Endothelial cell of umbilical vein (primary cell): ENCODE results near the gene TPM1.

ENCODE experiments used
- EZH2 ChIP-seq: IDR thresholded peaks from 2 replicates; pipeline ENCODE4 v1.6.1; 2012; ENCODE audit warnings: borderline replicate concordance, low read depth, mild to moderate bottlenecking, moderate library complexity, low read length, inconsistent platforms; ENCODE audit not compliant: severe bottlenecking
- JUN ChIP-seq: IDR thresholded peaks from 2 replicates; pipeline ENCODE4 v1.6.1; 2011; ENCODE audit warnings: borderline replicate concordance, low read depth; ENCODE audit not compliant: insufficient read length, insufficient read depth
- MYC ChIP-seq: IDR thresholded peaks from one replicate; pipeline ENCODE4 v1.6.1; 2011; ENCODE audit warnings: mild to moderate bottlenecking, low read depth, low read length
- POLR2A ChIP-seq: IDR thresholded peaks from 2 replicates; pipeline ENCODE4 v1.6.1; 2012; ENCODE audit warnings: low read depth, mild to moderate bottlenecking, control low read depth, low read length
- POLR2AphosphoS5 ChIP-seq: IDR thresholded peaks from 2 replicates; pipeline ENCODE4 v1.6.1; 2012; ENCODE audit warnings: low read depth, mild to moderate bottlenecking, control low read depth, low read length, moderate library complexity; ENCODE audit not compliant: insufficient read depth
- TF ChIP-seq, protein P1 (sequence below), 2 donors: IDR thresholded peaks; 1 replicate in 1 of 2; 2 replicates in 1 of 2; pipeline ENCODE4 v1.5.1; 2011; ENCODE audit warnings: low read length in 2 of 2, mild to moderate bottlenecking in 2 of 2, moderate library complexity in 2 of 2, control low read depth in 1 of 2, inconsistent platforms in 1 of 2, low read depth in 1 of 2; ENCODE audit not compliant: insufficient read depth in 1 of 2; ENCODE audit errors: extremely low read depth in 1 of 2

DNA sequence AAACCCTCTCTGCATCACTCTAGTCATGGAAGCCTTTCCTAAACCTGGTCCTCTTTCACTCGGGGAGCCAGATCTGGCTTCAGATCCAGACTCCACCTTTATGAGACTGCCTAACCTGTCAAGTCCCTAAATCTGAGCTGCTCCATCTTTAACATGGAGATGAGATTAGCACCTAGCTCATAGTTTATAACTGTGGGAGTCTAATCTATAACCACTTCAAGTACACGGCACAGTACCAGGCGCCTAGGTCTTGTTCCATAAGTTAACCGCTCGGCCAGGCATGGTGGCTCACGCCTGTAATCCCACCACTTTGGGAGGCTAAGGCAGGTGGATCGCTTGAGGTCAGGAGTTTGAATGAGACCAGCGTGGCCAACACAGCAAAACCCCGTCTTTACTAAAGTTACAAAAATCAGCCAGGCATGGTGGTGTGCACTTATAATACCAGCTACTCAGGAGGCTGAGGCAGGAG is 30.3 kb downstream of the TPM1 start:
- no peak for TF ChIP-seq MYC
- TF ChIP-seq, protein P1, sequence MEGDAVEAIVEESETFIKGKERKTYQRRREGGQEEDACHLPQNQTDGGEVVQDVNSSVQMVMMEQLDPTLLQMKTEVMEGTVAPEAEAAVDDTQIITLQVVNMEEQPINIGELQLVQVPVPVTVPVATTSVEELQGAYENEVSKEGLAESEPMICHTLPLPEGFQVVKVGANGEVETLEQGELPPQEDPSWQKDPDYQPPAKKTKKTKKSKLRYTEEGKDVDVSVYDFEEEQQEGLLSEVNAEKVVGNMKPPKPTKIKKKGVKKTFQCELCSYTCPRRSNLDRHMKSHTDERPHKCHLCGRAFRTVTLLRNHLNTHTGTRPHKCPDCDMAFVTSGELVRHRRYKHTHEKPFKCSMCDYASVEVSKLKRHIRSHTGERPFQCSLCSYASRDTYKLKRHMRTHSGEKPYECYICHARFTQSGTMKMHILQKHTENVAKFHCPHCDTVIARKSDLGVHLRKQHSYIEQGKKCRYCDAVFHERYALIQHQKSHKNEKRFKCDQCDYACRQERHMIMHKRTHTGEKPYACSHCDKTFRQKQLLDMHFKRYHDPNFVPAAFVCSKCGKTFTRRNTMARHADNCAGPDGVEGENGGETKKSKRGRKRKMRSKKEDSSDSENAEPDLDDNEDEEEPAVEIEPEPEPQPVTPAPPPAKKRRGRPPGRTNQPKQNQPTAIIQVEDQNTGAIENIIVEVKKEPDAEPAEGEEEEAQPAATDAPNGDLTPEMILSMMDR (IDR thresholded peaks at IDR 0.05; ENCODE audit: extremely low read depth in 1 of 2, insufficient read depth in 1 of 2, low read depth in 1 of 2, low read length in 2 of 2), result no peak
- TF ChIP-seq JUN, result no peak
- TF ChIP-seq EZH2, result no peak
- peak; percentile 58 for TF ChIP-seq POLR2A
- TF ChIP-seq POLR2AphosphoS5, result no peak
